Lower leg skin (tissue), 3 donors: Measurements from ENCODE around the gene SLC6A12.

Source experiments
- CTCF ChIP-seq, 3 donors: fragments of 450-650 bp; IDR thresholded peaks; one replicate each; pipeline ENCODE4 v1.5.1; 2016; ENCODE audit warnings: antibody characterized with exemption in 3 of 3, mild to moderate bottlenecking in 3 of 3, moderate library complexity in 2 of 3
- POLR2A ChIP-seq, 2 donors: fragments of 450-650 bp; IDR thresholded peaks; one replicate each; pipeline ENCODE4 v1.6.1; 2016 to 2017; ENCODE audit warnings: antibody characterized with exemption in 2 of 2, mild to moderate bottlenecking in 1 of 2, moderate library complexity in 1 of 2

GRCh38 chr12:171276-171675, 42.7 kb downstream of the SLC6A12 start:
- TF ChIP-seq CTCF (IDR thresholded peaks at IDR 0.05) (no peak), POLR2A (IDR thresholded peaks at IDR 0.05) (no peak)
